GM19351 (cell line): ENCODE data around the gene PTPA.
"Not testable (repeated sequence)": the region's sequence is repeated elsewhere in the genome, so short reads cannot be mapped to it uniquely, and the experiment has no call there.

ENCODE experiments used
- ATAC-seq: cut with Tn5 transposase; IDR thresholded peaks from one replicate; pipeline ENCODE4 v1.9.1; 2021; ENCODE audit warnings: mild to moderate bottlenecking, moderate library complexity; ENCODE audit not compliant: unreplicated experiment

Gene PTPA

GRCh38 chr9:129108805-129109536 is 2.2 kb upstream of the PTPA start:
- ATAC-seq, result no peak

- no peak for ATAC-seq
Measured at GRCh38 chr9:129109537-129109903, 1.7 kb upstream of the PTPA start.

- ATAC-seq, result no peak
Measured at GRCh38 chr9:129109952-129110739, 1.1 kb upstream of the PTPA start.

GRCh38 chr9:129111528-129112151 is 425 bp downstream of the PTPA start:
- peak; percentile 16 for ATAC-seq

- not testable (repeated sequence) for ATAC-seq
Measured at GRCh38 chr9:129112526-129112925, 1.3 kb downstream of the PTPA start.

- ATAC-seq, result no peak
Measured at GRCh38 chr9:129113645-129114304, 2.6 kb downstream of the PTPA start.

- ATAC-seq, result no peak
Measured at GRCh38 chr9:129118799-129119198, 7.6 kb downstream of the PTPA start.

GRCh38 chr9:129121483-129121882 is 10.3 kb downstream of the PTPA start:
- ATAC-seq, result no peak

- no peak for ATAC-seq
Measured at GRCh38 chr9:129122133-129122532, 10.9 kb downstream of the PTPA start.

GRCh38 chr9:129122976-129123375 is 11.8 kb downstream of the PTPA start:
- ATAC-seq, result not testable (repeated sequence)

- no peak for ATAC-seq
Measured at GRCh38 chr9:129124506-129125069, 13.4 kb downstream of the PTPA start.

- ATAC-seq, result no peak
Measured at GRCh38 chr9:129125478-129125877, 14.3 kb downstream of the PTPA start.

GRCh38 chr9:129126749-129127618 is 15.8 kb downstream of the PTPA start:
- ATAC-seq, result no peak

- no peak for ATAC-seq
Measured at GRCh38 chr9:129128689-129129088, 17.5 kb downstream of the PTPA start.

- ATAC-seq, result not testable (repeated sequence)
Measured at GRCh38 chr9:129130271-129130670, 19.1 kb downstream of the PTPA start.

- no peak for ATAC-seq
Measured at GRCh38 chr9:129130791-129131190, 19.6 kb downstream of the PTPA start.

- ATAC-seq, result no peak
Measured at GRCh38 chr9:129131300-129132145, 20.3 kb downstream of the PTPA start.

GRCh38 chr9:129133082-129133481 is 21.9 kb downstream of the PTPA start:
- ATAC-seq, result no peak

GRCh38 chr9:129135476-129135875 is 24.3 kb downstream of the PTPA start:
- ATAC-seq, result no peak
